8988T (cell line): ENCODE data around the gene RNPS1.
"Not testable (repeated sequence)": the region's sequence is repeated elsewhere in the genome, so short reads cannot be mapped to it uniquely, and the experiment has no call there.

Source experiments
- DNase-seq: peaks from one replicate; pipeline ENCODE4 v3.0.0; 2011

The RNPS1 gene

GRCh38 chr16:2253293-2253692 lies 14.6 kb downstream of the RNPS1 start:
- no peak for DNase-seq

GRCh38 chr16:2252806-2253148 lies 15.1 kb downstream of the RNPS1 start:
- DNase-seq = no peak

GRCh38 chr16:2251296-2252111 lies 16.4 kb downstream of the RNPS1 start, which contains the start of gene ECI1:
TSS of gene ECI1 (minus strand) at chr16:2251587. CDS start at chr16:2251566, 21 bp downstream.
- peak; percentile 95 for DNase-seq

- DNase-seq = no peak
Measured at GRCh38 chr16:2250652-2251295, 17.2 kb downstream of the RNPS1 start.

- DNase-seq = peak; percentile 6
Measured at GRCh38 chr16:2246301-2246885, 21.5 kb downstream of the RNPS1 start.

GRCh38 chr16:2244926-2245795 lies 22.8 kb downstream of the RNPS1 start:
- DNase-seq = peak; percentile 48

GRCh38 chr16:2244301-2244700 lies 23.6 kb downstream of the RNPS1 start:
- DNase-seq = peak; percentile 38

- peak; percentile 7 for DNase-seq
Measured at GRCh38 chr16:2243781-2244180, 24.1 kb downstream of the RNPS1 start.

GRCh38 chr16:2243031-2243528 lies 24.8 kb downstream of the RNPS1 start:
- peak; percentile 78 for DNase-seq

- DNase-seq = peak; percentile 12
Measured at GRCh38 chr16:2242598-2242997, 25.3 kb downstream of the RNPS1 start.

GRCh38 chr16:2240331-2240730 lies 27.6 kb downstream of the RNPS1 start:
- DNase-seq = not testable (repeated sequence)

- DNase-seq = peak; percentile 26
Measured at GRCh38 chr16:2238838-2239675, 28.9 kb downstream of the RNPS1 start.

GRCh38 chr16:2238150-2238837 lies 29.6 kb downstream of the RNPS1 start:
- DNase-seq = peak; percentile 31

- peak; percentile 17 for DNase-seq
Measured at GRCh38 chr16:2237493-2238149, 30.3 kb downstream of the RNPS1 start.

- DNase-seq = peak; percentile 7
Measured at GRCh38 chr16:2237102-2237482, 30.8 kb downstream of the RNPS1 start.

- peak; percentile 78 for DNase-seq
Measured at GRCh38 chr16:2236337-2237101, 31.4 kb downstream of the RNPS1 start, which contains the start of gene DNASE1L2. TSS of gene DNASE1L2 (plus strand) at chr16:2236444. CDS start at chr16:2236817, 373 bp downstream.

GRCh38 chr16:2235695-2236336 lies 32.1 kb downstream of the RNPS1 start:
- DNase-seq = no peak

GRCh38 chr16:2235234-2235651 lies 32.7 kb downstream of the RNPS1 start:
- no peak for DNase-seq

GRCh38 chr16:2234813-2235170 lies 33.1 kb downstream of the RNPS1 start:
- no peak for DNase-seq
